GM23338 (cell line): ENCODE measurements around the gene ITGB2. TPM values are rescaled to one million over a fixed set of nuclear protein-coding genes. Genes with fewer than 3 reads are reported as not detected.

ENCODE experiments used
- ATAC-seq: fragments of 200-7000 bp; cut with Tn5 transposase; 3 replicates; pipeline ENCODE4 v1.9.1; 2020
- DNase-seq: peaks from one replicate; pipeline ENCODE4 v3.0.0-alpha.2; 2015; ENCODE audit warnings: low spot score
- H2AFZ ChIP-seq: fragments of 200-600 bp; sonication (generic); 2 replicates; pipeline ENCODE4 v1.8.0; 2016; ENCODE audit warnings: antibody characterized with exemption, mild to moderate bottlenecking, moderate library complexity
- H3F3A ChIP-seq: fragments of 200-600 bp; sonication (generic); replicated peaks from 2 replicates; pipeline ENCODE4 v1.8.0; 2017; ENCODE audit warnings: antibody characterized with exemption, mixed run types, low read depth
- H3K27ac ChIP-seq: fragments of 200-600 bp; sonication (generic); 2 replicates; pipeline ENCODE4 v1.6.1; 2016; ENCODE audit warnings: low read depth
- H3K27me3 ChIP-seq: fragments of 200-600 bp; sonication (generic); 2 replicates; pipeline ENCODE4 v1.8.0; 2016; ENCODE audit warnings: mild to moderate bottlenecking, mixed run types, moderate library complexity; ENCODE audit not compliant: insufficient read depth
- H3K36me3 ChIP-seq: fragments of 200-600 bp; sonication (generic); 2 replicates; pipeline ENCODE4 v1.8.0; 2016; ENCODE audit warnings: mild to moderate bottlenecking; ENCODE audit not compliant: insufficient read depth
- H3K4me1 ChIP-seq: fragments of 200-600 bp; sonication (generic); 2 replicates; pipeline ENCODE4 v1.8.0; 2016; ENCODE audit warnings: mild to moderate bottlenecking, moderate library complexity; ENCODE audit not compliant: insufficient read depth
- H3K4me2 ChIP-seq: fragments of 200-600 bp; sonication (generic); 2 replicates; pipeline ENCODE4 v1.7.1; 2017; ENCODE audit warnings: mixed run types
- H3K4me3 ChIP-seq: fragments of 200-600 bp; sonication (generic); 2 replicates; pipeline ENCODE4 v1.6.1; 2016; ENCODE audit warnings: mixed run types
- H3K79me2 ChIP-seq: fragments of 200-600 bp; sonication (generic); replicated peaks from 2 replicates; pipeline ENCODE4 v1.8.0; 2017; ENCODE audit warnings: mild to moderate bottlenecking; ENCODE audit not compliant: insufficient read depth
- H3K9me2 ChIP-seq: fragments of 200-600 bp; sonication (generic); 2 replicates; pipeline ENCODE4 v1.8.0; 2017; ENCODE audit not compliant: insufficient read depth
- H4K20me1 ChIP-seq: fragments of 200-600 bp; sonication (generic); replicated peaks from 2 replicates; pipeline ENCODE4 v1.8.0; 2017; ENCODE audit warnings: mild to moderate bottlenecking; ENCODE audit not compliant: insufficient read depth
- H3K27ac Mint-ChIP-seq: 2 replicates; pipeline ENCODE4 v1.8.0; 2020; ENCODE audit warnings: inconsistent platforms, mild to moderate bottlenecking, moderate library complexity, mixed read lengths
- H3K27me3 Mint-ChIP-seq: 3 replicates; pipeline ENCODE4 v1.8.0; 2022; ENCODE audit warnings: low read depth, mild to moderate bottlenecking, moderate library complexity, mixed read lengths, inconsistent platforms; ENCODE audit not compliant: insufficient read depth, poor library complexity
- H3K36me3 Mint-ChIP-seq: 3 replicates; pipeline ENCODE4 v1.8.0; 2021; ENCODE audit warnings: low read depth, mild to moderate bottlenecking, inconsistent platforms, moderate library complexity, mixed read lengths
- H3K4me1 Mint-ChIP-seq: 3 replicates; pipeline ENCODE4 v1.8.0; 2020; ENCODE audit warnings: mild to moderate bottlenecking, inconsistent platforms, mixed read lengths
- H3K4me3 Mint-ChIP-seq: 3 replicates; pipeline ENCODE4 v1.8.0; 2021; ENCODE audit warnings: moderate library complexity, mild to moderate bottlenecking, inconsistent platforms, mixed read lengths
- H3K9me3 Mint-ChIP-seq: 3 replicates; pipeline ENCODE4 v1.8.0; 2020; ENCODE audit warnings: moderate library complexity, mild to moderate bottlenecking, inconsistent platforms, mixed read lengths
- EZH2 ChIP-seq: fragments of 200-600 bp; sonication (generic); IDR thresholded peaks from one replicate; pipeline ENCODE4 v1.8.0; 2017; ENCODE audit warnings: antibody characterized with exemption, mild to moderate bottlenecking, low read depth; ENCODE audit not compliant: unreplicated experiment
- EZH2phosphoT487 ChIP-seq: fragments of 200-600 bp; sonication (generic); IDR thresholded peaks from one replicate; pipeline ENCODE4 v1.8.1; 2018; ENCODE audit warnings: antibody characterized with exemption; ENCODE audit not compliant: unreplicated experiment
- JUNB ChIP-seq: IDR thresholded peaks from one replicate; pipeline ENCODE4 v1.6.1; 2016; ENCODE audit warnings: antibody characterized with exemption; ENCODE audit not compliant: unreplicated experiment
- POLR2AphosphoS5 ChIP-seq: IDR thresholded peaks from 2 replicates; pipeline ENCODE4 v1.6.1; 2016; ENCODE audit warnings: antibody characterized with exemption, low read depth
- STAT1 ChIP-seq: IDR thresholded peaks from one replicate; pipeline ENCODE4 v1.6.1; 2016; ENCODE audit warnings: antibody characterized with exemption; ENCODE audit not compliant: unreplicated experiment
- ZNF114 ChIP-seq: fragments of 250-450 bp; sonication (Bioruptor Pico); IDR thresholded peaks from 2 replicates; pipeline ENCODE4 v1.5.0; 2020; ENCODE audit warnings: mild to moderate bottlenecking, moderate library complexity
- polyA plus RNA-seq: library from polyadenylated mRNA; unstranded; fragments of >200 nt; fragmentation: Nextera tagmentation; extraction: Ambion mirVana; gene quantifications from 2 replicates; pipeline ENCODE4 v1.2.1, GENCODE V29; 2016
- total RNA-seq: library from RNA; depleted of rRNA; stranded (reverse); fragments of >200 nt; shearing (Covaris generic); gene quantifications from 2 replicates; pipeline ENCODE4 v1.2.3, GENCODE V29; 2014
- TF ChIP-seq, protein P1 (sequence below): fragments of 250-450 bp; sonication (Bioruptor Pico); IDR thresholded peaks from 2 replicates; pipeline ENCODE4 v1.5.0; 2020; ENCODE audit warnings: mild to moderate bottlenecking, moderate library complexity

Gene ITGB2
- total and polyA plus RNA-seq, 2 experiments from 2014 or later, result 0.44 to 0.63 TPM

DNA sequence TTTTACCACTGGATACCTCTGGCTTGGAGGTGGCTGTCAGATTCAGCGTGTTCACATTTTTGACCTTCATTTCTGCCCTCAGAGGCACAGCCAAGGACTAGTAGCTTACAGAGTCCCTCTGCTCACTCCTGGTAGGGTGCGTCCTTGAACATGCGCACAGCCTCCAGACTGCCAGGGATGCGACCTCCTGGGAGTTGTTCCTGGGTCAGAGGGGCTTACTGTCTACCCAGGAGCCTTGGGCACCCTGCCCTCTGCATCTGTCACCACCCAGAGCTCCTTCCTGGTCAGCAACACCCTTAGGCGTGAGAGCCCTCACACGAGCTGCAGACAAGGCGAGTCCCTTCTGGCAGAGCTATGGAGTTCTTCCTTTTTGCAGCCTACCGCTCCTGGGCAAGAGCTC lies 20.9 kb upstream of the ITGB2 start (continued):
- TF ChIP-seq EZH2, result no peak
- TF ChIP-seq EZH2phosphoT487, result no peak
- no peak for TF ChIP-seq JUNB
- TF ChIP-seq POLR2AphosphoS5, result no peak
- TF ChIP-seq, protein P1, sequence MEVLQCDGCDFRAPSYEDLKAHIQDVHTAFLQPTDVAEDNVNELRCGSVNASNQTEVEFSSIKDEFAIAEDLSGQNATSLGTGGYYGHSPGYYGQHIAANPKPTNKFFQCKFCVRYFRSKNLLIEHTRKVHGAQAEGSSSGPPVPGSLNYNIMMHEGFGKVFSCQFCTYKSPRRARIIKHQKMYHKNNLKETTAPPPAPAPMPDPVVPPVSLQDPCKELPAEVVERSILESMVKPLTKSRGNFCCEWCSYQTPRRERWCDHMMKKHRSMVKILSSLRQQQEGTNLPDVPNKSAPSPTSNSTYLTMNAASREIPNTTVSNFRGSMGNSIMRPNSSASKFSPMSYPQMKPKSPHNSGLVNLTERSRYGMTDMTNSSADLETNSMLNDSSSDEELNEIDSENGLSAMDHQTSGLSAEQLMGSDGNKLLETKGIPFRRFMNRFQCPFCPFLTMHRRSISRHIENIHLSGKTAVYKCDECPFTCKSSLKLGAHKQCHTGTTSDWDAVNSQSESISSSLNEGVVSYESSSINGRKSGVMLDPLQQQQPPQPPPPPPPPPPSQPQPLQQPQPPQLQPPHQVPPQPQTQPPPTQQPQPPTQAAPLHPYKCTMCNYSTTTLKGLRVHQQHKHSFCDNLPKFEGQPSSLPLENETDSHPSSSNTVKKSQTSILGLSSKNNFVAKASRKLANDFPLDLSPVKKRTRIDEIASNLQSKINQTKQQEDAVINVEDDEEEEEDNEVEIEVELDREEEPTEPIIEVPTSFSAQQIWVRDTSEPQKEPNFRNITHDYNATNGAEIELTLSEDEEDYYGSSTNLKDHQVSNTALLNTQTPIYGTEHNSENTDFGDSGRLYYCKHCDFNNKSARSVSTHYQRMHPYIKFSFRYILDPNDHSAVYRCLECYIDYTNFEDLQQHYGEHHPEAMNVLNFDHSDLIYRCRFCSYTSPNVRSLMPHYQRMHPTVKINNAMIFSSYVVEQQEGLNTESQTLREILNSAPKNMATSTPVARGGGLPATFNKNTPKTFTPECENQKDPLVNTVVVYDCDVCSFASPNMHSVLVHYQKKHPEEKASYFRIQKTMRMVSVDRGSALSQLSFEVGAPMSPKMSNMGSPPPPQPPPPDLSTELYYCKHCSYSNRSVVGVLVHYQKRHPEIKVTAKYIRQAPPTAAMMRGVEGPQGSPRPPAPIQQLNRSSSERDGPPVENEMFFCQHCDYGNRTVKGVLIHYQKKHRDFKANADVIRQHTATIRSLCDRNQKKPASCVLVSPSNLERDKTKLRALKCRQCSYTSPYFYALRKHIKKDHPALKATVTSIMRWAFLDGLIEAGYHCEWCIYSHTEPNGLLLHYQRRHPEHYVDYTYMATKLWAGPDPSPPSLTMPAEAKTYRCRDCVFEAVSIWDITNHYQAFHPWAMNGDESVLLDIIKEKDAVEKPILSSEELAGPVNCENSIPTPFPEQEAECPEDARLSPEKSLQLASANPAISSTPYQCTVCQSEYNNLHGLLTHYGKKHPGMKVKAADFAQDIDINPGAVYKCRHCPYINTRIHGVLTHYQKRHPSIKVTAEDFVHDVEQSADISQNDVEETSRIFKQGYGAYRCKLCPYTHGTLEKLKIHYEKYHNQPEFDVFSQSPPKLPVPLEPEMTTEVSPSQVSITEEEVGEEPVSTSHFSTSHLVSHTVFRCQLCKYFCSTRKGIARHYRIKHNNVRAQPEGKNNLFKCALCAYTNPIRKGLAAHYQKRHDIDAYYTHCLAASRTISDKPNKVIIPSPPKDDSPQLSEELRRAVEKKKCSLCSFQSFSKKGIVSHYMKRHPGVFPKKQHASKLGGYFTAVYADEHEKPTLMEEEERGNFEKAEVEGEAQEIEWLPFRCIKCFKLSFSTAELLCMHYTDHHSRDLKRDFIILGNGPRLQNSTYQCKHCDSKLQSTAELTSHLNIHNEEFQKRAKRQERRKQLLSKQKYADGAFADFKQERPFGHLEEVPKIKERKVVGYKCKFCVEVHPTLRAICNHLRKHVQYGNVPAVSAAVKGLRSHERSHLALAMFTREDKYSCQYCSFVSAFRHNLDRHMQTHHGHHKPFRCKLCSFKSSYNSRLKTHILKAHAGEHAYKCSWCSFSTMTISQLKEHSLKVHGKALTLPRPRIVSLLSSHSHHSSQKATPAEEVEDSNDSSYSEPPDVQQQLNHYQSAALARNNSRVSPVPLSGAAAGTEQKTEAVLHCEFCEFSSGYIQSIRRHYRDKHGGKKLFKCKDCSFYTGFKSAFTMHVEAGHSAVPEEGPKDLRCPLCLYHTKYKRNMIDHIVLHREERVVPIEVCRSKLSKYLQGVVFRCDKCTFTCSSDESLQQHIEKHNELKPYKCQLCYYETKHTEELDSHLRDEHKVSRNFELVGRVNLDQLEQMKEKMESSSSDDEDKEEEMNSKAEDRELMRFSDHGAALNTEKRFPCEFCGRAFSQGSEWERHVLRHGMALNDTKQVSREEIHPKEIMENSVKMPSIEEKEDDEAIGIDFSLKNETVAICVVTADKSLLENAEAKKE (CRISPR knock-in tag), result no peak
- no peak for TF ChIP-seq ZNF114 (CRISPR knock-in tag)
- TF ChIP-seq STAT1, result no peak

DNA sequence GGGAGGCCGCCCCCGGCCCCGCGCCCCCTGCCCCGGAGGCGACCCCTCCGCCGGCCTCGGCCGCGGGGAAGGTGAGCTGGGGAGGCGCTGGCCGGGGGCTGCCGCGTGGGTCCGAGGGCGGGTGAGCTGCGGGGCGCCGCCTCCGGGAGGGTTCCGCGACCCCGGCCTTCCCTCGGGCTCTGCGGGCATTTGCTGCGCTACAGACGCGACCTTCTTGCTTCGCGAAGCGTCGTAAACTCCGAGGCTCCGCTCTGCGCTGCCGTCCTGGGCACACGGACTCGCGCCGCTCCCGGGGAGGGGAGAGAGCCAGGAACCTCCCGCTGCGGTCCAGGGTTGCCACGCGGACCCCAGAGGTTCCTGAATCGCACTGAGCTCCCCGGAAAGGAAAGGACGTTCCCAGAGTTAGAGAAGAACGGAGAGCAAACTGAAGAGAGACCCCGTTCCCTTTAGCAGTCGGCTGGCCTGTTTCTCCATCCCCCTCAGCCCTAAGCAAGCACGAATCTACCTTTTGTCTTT lies 19.5 kb upstream of the ITGB2 start:
- Mint-ChIP-seq H3K27me3 (peaks cover 12% of the 10 kb centered on the region), H3K36me3 (peaks cover 32% of the 10 kb centered on the region), H3K9me3 (no peaks in the 10 kb centered on the region; the same call in 2 of the 3 replicates), H3K4me3 (peak overlapping the region; percentile 92), H3K27ac (peak overlapping the region; percentile 90), H3K4me1 (peaks cover 21% of the 10 kb centered on the region)
- Histone ChIP-seq H2AFZ (0 out of 2 replicates have a peak overlapping the region, but pooled peaks have one; percentile 80), H3K27me3 (0 out of 2 replicates have a peak, but pooled peaks cover 12% of the 10 kb centered on the region), H3K4me1 (peaks cover 10% of the 10 kb centered on the region), H3K36me3 (0 out of 2 replicates have a peak, but pooled peaks cover 5% of the 10 kb centered on the region), H3F3A (no peaks in the 10 kb centered on the region), H3K79me2 (peaks cover 56% of the 10 kb centered on the region), H3K9me2 (no peaks in the 10 kb centered on the region), H3K4me3 (peak overlapping the region; percentile 85), H3K4me2 (peak overlapping the region; percentile 99), H4K20me1 (peaks cover 40% of the 10 kb centered on the region), H3K27ac (no peak overlapping the region)
- DNase-seq (peak; percentile 56), ATAC-seq (peak; percentile 58)
- TF ChIP-seq, protein P1 (CRISPR knock-in tag), result no peak
- no peak for TF ChIP-seq JUNB
